GM12891 (cell line): ENCODE data around the gene CCDC6.

Experiments used
- POLR2A ChIP-seq: IDR thresholded peaks from 2 replicates; pipeline ENCODE4 v1.6.1; 2011; ENCODE audit warnings: low read depth, low read length, control low read depth
- SPI1 ChIP-seq: IDR thresholded peaks from 2 replicates; pipeline ENCODE4 v1.6.1; 2011; ENCODE audit warnings: low read depth, low read length, control low read depth

- TF ChIP-seq POLR2A (no peak), SPI1 (no peak)
Measured at GRCh38 chr10:59839576-59839975, 66.8 kb downstream of the CCDC6 start.
